ENCODE data around the gene CCNE1.

Gene CCNE1

DNA sequence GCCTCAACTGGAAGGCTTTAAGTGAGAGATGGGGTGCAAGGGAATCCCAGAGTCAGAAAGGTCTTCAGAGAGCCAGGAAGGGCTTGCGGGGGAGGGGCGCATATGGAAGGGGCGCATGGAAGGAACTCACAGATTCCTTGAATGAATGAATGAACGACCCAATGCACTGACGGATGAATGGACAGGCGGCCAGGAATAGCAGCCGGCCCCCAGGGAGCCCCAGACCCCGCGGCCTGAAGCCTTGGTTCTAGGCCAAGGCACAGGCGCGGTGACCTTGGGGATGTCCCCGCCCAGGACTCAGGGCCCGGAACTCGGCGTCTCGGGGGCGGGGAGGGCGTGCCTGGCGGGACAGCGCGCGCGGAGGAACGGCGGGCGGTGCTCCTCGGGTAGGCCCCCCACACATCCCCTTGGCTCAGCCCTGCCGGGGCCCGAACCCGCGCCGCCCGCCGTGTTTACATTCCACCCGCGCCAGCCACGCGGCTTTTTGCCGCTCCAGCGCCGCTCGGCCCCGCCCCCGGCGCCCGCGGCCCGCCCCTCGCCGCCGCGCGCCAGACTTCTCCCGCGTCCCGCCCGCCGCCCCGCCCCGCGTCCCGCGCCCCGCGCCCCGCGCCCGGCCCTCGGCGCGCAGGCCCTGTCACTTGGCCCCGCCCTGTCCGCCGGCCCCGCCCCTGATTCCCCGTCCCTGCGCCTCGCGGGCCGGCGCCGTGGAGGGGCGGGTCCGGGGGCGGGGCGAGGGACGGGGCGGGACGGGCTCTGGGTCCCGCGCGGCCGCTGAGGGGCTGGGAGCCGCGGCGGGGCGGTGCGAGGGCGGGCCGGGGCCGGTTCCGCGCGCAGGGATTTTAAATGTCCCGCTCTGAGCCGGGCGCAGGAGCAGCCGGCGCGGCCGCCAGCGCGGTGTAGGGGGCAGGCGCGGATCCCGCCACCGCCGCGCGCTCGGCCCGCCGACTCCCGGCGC lies at the start of gene CCNE1:
Gene CCNE1, plus strand, starts transcription at position 867 of the 955 bp plus-strand sequence. CDS start 565 bp downstream, outside the sequence.
- DNase-seq = peak; percentile 15 to 95 (median 84)

DNA sequence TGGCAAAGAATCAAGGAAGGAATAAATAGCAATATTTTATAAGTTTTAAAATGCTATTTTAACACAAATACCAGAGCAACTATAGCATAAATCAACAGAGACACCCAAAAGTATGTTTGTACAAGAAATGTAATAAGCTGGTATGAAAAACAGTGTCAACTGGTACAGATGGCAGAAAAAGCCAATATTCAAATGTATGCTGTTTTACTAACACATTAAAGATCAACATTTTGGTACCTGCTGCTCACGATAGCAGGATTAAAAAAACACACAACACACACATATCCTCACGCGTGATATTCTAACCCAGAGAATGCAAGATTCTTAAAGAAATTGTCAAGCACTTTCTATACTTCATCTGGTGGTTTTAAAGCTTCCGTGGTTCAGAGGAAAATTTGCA lies 48.6 kb upstream of the CCNE1 start:
- DNase-seq = no peak

DNA sequence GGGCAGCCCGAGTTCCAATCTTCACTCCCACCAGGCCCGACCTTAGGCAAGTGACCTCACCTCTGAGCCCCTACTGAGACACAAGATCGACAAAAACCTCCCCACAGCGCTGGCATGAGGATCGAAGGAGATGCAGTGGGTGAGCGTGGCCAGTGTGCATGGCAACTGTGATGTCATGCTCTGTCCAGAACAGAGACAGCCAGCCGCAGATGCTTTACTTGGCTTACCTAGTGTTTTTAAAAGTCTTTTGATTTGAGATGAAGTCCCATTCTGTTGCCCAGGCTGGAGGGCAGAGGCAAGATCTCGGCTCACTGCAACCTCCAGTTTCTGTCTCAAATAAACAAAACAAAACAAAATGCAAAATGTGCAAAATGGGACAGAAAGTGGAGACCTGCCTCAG lies 47.4 kb upstream of the CCNE1 start:
- no peak for DNase-seq

DNA sequence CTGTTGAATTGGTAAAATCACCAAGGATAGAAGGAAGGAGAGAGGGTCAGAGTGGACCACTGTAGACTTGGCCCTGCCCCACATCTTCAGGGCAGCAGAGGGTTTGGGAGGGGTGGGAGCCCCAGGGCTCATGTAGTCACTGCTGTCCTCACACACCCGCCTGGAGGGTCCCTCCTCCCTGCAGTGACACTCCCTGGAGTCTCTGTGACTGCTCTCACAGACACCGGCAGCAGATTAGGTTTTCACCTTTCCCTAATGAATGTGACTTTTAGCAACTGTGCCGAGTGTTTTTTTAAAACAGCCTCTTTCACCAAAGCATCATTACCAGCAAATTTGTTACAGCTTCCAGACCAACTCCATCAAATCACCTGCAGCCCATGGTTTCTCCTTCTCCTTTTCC lies 45.7 kb upstream of the CCNE1 start:
- DNase-seq = no peak

DNA sequence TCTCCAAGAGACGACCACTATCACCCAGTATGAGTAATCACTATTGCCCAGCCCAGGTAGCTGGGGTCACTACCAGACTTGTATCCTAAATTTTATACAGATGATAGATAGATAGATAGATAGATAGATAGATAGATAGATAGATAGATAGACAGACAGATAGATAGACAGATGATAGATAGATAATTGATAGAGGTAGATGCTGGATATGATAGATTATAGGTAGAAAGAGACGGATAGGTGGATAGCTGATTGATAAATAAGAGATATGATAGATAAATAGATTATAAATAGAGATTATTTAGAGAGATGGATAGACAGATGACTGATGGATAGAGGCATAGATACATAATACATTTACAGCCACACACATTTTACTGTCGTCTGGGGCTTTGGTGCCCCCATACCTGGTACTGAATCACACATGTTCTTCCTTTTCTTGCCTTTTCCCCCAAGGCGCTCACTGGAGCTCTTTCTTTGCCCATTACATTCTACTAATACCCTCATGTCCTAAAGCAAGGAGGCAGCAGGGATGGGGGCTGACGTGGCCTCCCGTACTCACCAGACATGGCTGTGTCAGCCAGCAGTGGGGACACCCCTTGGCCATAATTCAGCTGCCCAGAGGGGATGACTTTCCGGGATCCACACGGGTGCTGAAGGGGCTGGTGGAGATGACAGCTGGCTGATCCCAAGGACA lies 44.6 kb upstream of the CCNE1 start:
- DNase-seq = no peak

DNA sequence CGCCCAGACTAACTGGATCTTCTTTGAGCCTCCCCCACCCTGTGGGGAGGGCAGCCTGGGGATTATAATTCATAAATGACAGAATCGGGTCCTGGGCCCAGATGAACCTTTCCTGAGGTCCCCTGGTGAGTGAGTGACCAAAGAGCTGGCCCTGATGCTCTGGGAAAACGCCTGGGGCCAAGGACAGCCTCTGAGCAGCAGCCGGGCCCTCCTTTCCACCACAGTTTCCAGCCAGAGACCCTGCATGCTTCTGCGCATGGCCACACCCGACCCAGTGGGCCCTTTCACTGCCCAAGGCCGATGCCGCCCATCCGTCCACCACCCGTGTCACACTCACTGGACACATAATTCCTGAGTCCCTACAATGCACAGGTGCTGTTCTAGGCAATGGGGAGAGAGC lies 43.6 kb upstream of the CCNE1 start:
- DNase-seq = no peak

DNA sequence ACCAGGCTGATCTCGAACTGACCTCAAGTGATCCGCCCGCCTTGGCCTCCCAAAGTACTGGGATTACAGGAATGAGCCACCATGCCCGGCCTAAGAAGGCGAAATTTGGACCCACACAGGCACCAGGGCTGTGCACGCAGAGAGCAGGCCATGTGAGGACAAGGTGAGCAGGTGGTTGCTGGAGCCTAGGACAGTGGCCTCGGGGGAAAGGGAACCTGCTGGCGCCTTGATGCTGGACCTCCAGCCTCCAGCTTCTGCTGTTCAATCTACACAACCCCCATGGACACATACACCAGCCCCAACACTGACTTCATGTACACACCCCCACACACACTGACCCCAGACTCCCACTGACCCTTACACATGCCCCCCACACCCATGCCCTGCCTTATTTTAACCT lies 41.8 kb upstream of the CCNE1 start:
- no peak for DNase-seq

DNA sequence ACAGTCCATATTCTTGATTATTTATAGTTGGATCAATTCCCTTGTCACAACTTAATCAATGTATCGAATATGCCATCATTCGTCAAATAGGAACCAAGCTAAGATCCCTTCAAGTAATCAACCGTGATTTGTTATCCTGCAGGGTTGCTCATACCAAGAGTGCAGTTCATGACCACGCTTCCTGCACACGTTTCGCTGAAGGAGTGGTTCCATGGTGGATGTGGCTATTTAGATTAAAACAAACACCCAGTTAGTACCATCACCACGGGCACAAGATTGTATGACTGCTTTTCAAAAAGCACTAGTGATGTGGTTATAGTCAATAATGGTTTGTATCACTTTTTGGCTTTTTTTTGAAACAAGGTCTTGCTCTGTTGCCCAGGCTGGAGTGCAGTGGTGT lies 41.1 kb upstream of the CCNE1 start:
- no peak for DNase-seq

DNA sequence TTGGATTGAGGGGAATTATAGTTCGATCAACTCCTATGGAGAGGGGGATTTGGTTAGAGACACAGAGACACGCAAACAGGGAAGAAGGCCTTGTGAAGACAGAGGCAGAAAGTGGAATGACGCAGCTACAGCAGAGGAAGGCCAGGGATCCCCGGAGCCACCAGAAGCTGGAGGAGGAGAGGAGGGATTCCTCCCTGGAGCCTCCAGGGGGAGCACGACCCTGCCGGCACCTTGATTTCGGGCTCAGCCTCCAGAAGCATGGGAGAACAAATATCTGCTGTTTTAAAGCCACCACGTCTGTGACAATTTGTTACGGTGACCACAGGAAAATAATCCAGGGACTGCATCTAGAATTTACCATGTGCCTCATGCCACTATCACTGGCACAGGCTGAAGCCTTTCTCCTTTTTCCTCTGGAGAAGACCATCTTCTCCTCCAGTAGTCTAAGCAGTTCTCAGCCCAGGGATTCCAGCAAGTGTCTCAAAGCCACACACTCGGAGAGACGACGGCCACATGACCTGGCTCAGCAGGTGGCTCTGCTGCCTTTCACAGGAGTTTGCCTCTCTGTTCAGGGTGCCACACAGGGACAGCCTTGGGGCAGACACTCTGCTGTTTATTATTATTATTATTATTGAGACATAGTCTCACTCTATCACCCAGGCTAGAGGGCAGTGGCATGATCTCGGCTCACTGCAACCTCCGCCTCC lies 39.9 kb upstream of the CCNE1 start:
- peak in 35 of 58 donors; percentile 1 to 52 (median 12) for DNase-seq

DNA sequence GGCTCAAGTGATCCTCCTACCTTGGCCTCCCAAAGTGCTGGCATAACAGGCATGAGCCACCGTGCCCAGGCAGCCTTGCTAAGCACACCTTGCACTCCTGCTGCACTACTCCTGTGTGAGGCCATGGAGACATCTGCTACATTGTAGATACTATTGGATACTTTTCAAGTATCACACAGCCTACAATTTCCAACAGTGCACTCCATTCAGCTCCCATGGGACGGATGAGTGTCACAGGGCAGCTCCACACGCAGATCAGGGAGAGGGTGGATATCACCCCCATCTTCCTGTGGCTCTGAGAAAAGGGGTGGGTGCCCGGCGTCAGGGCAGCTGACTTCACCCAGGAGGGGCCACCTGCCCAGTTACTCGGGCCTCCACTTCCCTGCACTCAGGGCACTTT lies 39.1 kb upstream of the CCNE1 start:
- DNase-seq = no peak

DNA sequence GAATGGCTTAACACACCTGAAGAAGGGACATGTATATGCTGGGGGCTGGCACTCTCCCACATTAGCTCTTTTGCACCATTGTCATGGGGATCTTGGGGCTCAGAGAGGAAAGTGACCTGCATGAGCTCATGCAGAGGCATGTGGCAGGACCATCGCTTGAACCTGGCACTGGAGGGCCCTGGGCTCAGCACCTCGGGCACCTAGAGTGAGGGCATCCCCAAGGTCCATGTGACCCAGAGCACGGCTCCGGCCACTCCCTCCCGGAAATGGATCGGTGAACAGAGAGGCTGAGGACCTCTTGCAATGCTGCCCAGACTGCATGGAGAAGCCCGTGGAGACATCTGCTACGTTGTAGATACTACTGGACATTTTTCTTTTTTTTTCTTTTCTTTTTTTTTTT lies 38.6 kb upstream of the CCNE1 start:
- DNase-seq = no peak

DNA sequence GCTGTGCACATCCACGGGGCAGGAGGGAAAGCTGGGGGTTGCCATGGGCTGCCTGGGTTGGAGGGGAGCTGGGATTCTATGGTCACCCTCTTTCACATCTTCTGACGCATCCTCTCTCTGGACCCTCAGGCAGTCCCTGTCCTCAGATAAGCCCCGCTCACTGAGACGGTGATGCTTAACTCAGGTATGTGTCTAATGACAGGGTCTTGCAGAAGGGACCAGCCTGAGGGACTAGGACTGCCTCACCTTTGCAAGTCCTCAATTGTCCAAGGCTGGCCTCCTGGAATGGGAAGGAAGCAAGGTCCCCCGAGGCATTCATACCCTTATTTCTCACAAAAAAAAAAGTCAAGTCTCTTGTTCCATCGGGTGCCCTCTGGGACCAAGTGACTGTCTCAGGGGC lies 37.7 kb upstream of the CCNE1 start:
- no peak for DNase-seq

DNA sequence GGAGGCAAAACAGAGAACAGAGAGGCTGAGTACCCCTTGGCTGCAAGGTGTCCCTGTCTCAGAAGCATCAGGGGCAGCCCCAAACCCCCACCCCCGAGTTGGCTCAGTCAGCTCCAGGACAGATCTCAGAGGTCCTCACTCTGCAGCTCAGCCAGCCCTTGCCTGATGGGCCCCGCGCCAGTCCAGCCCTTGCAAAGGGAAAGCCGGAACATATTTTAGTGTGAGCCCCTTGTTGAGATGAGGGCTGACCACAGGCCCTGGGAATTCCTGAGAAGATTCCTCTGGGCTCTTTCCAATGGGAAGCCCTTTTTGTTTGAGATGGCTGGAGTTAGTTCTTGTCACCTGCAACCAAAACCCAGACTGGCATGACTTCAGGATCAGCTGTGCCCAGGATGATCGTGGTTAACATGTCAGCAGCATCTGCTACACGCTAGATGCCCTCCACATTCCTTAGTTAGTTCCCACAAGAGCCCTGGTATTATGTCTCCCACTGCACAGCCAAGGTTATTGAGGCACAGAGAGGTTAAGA lies 33.9 kb upstream of the CCNE1 start:
- no peak for DNase-seq

DNA sequence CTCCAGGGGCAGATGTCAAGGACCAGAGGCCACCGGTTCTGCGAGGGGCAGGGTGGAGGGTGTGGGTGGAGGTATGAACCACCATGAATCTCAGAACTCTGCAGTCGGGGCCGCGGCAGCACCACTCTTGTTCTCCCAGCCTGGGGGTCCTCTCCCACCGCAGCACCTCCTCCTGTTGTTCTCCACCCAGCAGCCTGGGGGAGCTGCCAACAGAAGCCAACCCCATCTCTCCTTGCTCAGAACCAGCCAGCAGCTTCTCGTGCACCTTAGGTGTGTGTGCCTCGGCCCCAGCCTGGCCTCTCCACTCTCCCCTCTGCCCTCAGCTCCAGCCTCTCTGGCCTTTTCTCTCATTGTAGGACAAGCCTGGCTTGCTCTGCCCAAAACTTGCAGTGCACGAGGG lies 31.9 kb upstream of the CCNE1 start:
- DNase-seq = no peak

DNA sequence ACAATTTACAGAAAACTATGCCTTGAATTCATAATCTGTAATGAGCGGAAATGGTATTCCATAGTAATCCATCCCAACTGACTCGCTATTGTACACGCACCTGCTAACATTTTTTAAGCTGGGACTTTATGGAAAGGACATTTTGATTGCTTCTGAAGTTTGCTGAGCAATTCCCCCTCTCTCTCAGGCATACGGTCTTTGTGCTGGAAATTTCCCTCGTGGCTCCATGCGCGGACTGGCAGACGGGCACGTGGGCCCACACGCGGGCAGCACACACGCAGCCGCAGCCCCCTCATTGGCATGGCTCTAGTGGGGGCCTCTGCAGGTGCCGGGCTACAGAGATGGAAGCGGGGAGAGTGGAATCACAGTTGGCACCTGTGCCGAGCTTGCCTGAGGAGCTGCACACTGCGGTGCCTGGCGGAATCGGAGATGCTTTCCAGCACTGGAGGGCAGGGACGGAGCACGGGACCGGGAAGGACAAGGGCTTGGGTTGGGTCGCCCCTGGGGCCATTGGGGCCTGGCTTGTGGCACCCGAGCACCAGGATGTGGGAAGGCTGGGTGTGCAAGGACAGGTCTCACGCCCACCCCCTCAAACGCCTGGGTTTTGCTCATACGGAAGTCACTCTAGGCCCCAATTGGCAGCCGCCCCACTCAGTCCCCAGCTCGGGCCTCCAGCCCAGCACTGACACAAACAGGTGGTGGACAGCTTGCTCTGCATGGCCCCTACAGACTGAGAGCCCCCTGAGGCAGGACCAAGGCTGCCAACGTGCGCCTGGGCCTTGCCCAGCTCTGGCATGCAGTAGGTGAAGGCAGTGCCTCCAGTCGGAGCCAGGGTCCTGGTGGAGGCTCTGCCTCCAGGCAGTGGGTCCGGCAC lies 30.2 kb upstream of the CCNE1 start:
- DNase-seq = peak in 6 of 58 donors; percentile 3 to 15 (median 11)

DNA sequence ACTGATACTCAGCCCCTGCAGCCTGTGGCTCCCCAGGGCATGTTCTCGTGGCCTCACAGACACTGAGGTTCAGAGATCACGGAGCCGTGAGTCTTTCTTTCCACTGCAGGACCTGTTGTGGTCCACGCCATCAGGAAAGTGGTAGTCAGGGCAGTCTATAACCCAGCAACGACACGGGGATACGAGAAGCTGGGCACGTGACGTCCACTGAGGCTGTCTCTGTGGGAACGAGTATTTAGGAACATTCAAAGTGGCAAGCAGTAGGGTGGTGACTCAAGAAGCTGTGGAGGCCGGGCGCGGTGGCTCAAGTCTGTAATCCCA lies 29.6 kb upstream of the CCNE1 start:
- DNase-seq = no peak

DNA sequence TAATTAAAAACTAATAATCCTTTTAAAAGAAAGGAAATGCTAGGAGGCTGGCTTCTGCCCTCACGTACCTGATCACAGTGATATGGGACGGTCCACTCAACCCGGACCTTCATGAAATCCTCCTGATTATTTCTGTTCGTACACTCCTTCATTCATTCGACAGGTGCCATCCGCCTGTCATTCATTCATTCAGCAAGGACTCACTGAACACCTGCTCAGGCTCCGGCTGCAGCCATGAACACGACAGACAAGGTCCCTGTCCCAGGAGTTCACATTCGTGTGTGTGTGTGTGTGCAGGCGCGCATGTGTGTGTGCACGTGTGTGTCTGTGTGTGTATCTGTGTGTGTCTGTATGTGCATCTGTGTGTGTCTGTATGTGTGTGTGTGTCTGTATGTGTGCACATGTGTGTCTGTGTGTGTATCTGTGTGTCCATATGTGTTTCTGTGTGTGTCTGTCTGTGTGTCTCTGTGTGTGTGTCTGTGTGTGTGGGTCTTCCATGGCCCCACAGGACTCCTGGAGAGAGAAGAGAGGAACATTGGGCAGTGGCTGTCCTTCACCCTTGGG lies 28.1 kb upstream of the CCNE1 start:
- DNase-seq = no peak

DNA sequence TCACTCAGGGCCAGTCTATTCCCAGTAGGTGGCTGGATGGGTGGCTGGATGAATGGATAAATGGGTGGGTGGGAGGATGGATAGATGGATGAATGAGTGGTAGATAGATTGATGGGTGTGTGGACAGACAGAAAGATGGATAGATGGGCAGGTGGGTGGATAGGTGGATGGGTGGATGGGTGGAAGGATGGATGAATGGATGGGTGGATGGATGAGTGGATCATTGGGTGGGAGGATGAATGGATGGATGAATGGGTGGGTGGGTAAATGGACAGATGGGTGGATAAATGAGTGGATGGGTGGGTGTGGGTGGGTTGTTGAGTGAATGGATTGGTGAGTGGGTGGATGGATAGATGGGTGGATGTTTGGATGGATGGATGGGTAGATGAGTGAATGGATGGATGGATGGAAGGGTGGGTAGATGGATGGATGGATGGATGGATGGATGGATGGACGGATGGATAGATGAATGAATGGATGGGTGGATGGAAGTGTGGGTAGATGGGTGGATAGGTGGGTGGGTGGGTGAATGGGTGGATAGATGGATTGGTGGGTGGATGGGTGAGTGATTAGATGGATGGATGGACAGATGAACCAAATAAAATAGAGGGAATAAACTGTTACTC lies 27.1 kb upstream of the CCNE1 start:
- DNase-seq = no peak

DNA sequence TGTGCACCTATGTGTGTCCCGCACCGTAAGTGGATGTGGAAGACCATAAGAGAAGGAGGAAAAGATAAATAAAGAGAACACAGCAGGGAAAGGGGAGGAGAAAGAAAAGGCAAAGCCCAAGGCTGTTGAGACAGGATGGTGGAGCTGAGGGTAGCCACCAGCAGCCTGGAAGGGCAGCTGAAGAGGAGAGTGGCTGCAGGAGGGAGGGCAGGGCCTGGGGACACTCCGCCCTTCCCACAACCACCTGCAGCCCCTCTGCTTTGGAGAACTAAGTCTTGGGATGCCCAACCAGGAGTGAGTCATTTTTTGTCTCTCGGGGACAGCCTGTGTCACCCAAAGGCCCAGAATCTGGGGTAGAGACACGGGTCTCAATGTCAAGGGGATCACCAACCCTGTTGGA lies 26.4 kb upstream of the CCNE1 start:
- DNase-seq = no peak

DNA sequence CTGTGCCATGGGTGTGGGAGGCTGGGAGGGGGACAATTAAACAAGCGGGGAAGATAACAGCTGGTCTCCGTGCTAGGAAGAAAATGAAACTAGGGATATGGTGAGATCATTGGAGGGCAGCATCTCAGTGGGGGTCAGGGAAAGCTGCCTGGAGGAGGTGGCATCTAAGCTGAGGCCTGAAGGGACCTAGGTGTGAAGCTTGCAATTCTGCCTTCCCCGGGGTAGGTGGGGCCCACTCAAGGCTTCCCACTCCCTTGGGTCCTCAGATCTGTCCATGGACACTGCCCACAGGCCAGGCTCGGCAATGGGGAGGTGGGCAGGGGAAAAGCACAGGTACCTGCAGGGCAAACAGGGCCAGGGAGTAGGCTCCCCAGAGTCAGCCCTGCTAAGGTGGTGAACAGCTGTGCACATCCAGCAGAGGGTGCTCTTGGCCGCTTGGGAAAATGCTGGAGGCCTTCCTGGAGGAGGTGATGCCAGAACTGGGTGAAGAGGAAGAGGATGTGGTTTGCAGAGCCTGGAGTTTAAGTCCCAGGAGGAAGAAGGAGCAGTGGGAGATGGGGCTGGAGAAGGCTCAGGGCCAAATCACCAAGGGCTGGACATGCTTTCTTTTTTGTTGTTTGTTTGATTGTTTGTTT lies 25.7 kb upstream of the CCNE1 start:
- DNase-seq = no peak

Measured in anterior cingulate cortex (tissue), 58 donors.